Adrenal gland (tissue), 5 donors: ENCODE data around the gene CHIC2.

ENCODE experiments used
- CTCF ChIP-seq, 6 experiments: fragments of 450-650 bp in 4 of 6; fragments of 200-600 bp in 2 of 6; sonication (generic) in 1 of 6; IDR thresholded peaks; 1 replicate in 5 of 6; 2 replicates in 1 of 6; pipeline versions ENCODE4 v1.5.1 to v1.8.0; 2016 to 2021; ENCODE audit warnings: antibody characterized with exemption in 6 of 6, mild to moderate bottlenecking in 2 of 6, moderate library complexity in 1 of 6
- POLR2A ChIP-seq, 2 donors: fragments of 450-650 bp; IDR thresholded peaks; one replicate each; pipeline ENCODE4 v1.6.1; 2017; ENCODE audit warnings: antibody characterized with exemption in 2 of 2, mild to moderate bottlenecking in 2 of 2, moderate library complexity in 1 of 2
- donor health status: DM: no; HTN: no; CAD: no.

GRCh38 chr4:54094451-54094850, 30.0 kb upstream of the CHIC2 start:
- TF ChIP-seq CTCF (IDR thresholded peaks at IDR 0.05) (no peak), POLR2A (IDR thresholded peaks at IDR 0.05) (no peak)
